IMR-90 (cell line): Measurements from ENCODE around the gene DNAH5. TPM values are rescaled to one million over a fixed set of nuclear protein-coding genes. Genes with fewer than 3 reads are reported as not detected.

Experiments used
- ATAC-seq: fragments of 200-7000 bp; cut with Tn5 transposase; 2 replicates; pipeline ENCODE4 v1.9.1; 2020; ENCODE audit warnings: low read depth, mild to moderate bottlenecking, moderate library complexity
- BruUV-seq: library from RNA; stranded (reverse); fragments of 400-500 nt; replicated peaks from 2 replicates; lab custom pipeline; 2021; lab: Mats Ljungman, UMichigan
- CTCF ChIA-PET: fragments of 300-600 bp; formaldehyde crosslinking; extraction: SDS; loops from one replicate; lab custom pipeline; 2021; ENCODE audit warnings: antibody characterized with exemption; lab: Yijun Ruan, JAX
- POLR2A ChIA-PET: fragments of 300-600 bp; sonication (Branson Sonifier 250); formaldehyde crosslinking; loops from one replicate; lab custom pipeline; 2022; ENCODE audit warnings: antibody characterized with exemption; ENCODE audit not compliant: unreplicated experiment; lab: Charles Lee
- DNase-seq: peaks from one replicate; pipeline ENCODE4 v3.0.0; 2013
- H2AFZ ChIP-seq: replicated peaks from 2 replicates; pipeline ENCODE3; 2013; ENCODE audit warnings: low read length, mild to moderate bottlenecking; ENCODE audit not compliant: poor library complexity
- H2AK5ac ChIP-seq: 2 replicates; pipeline ENCODE4 v1.6.1; 2013; ENCODE audit warnings: low read depth, low read length, inconsistent platforms
- H2AK9ac ChIP-seq: replicated peaks from 2 replicates; pipeline ENCODE3; 2013; ENCODE audit warnings: mild to moderate bottlenecking, low read depth, low read length, moderate library complexity; ENCODE audit not compliant: poor library complexity
- H2BK120ac ChIP-seq: 2 replicates; pipeline ENCODE4 v1.6.1; 2013; ENCODE audit warnings: low read depth, low read length, inconsistent platforms
- H2BK15ac ChIP-seq: 3 replicates; pipeline ENCODE4 v1.6.1; 2013; ENCODE audit warnings: low read depth, low read length, inconsistent platforms
- H2BK20ac ChIP-seq: 2 replicates; pipeline ENCODE4 v1.6.1; 2013; ENCODE audit warnings: low read depth, mild to moderate bottlenecking, inconsistent platforms, low read length, moderate library complexity
- H2BK5ac ChIP-seq: 2 replicates; pipeline ENCODE4 v1.6.1; 2013; ENCODE audit warnings: mild to moderate bottlenecking, low read depth, low read length, inconsistent platforms; ENCODE audit not compliant: poor library complexity, severe bottlenecking
- H3K14ac ChIP-seq: replicated peaks from 2 replicates; pipeline ENCODE4 v1.6.1; 2013; ENCODE audit warnings: low read depth, low read length, inconsistent platforms
- H3K18ac ChIP-seq: 2 replicates; pipeline ENCODE4 v1.6.1; 2013; ENCODE audit warnings: low read depth, low read length, control low read depth
- H3K23ac ChIP-seq: 2 replicates; pipeline ENCODE4 v1.6.1; 2013; ENCODE audit warnings: low read depth, low read length, inconsistent platforms
- H3K27ac ChIP-seq: 2 replicates; pipeline ENCODE4 v1.5.1; 2013; ENCODE audit warnings: mild to moderate bottlenecking, control low read depth, low read length; ENCODE audit not compliant: insufficient read depth
- H3K27me3 ChIP-seq: 2 replicates; pipeline ENCODE4 v1.6.1; 2013; ENCODE audit warnings: low read length; ENCODE audit not compliant: control insufficient read depth, insufficient read depth
- H3K36me3 ChIP-seq: 2 replicates; pipeline ENCODE4 v1.6.1; 2013; ENCODE audit warnings: low read length, mixed read lengths; ENCODE audit not compliant: control insufficient read depth, insufficient read depth
- H3K4ac ChIP-seq: 2 replicates; pipeline ENCODE4 v1.6.1; 2013; ENCODE audit warnings: low read depth, low read length, inconsistent platforms
- H3K4me1 ChIP-seq: 2 replicates; pipeline ENCODE4 v1.6.1; 2013; ENCODE audit warnings: low read length, mixed read lengths; ENCODE audit not compliant: control insufficient read depth, insufficient read depth
- H3K4me2 ChIP-seq: 2 replicates; pipeline ENCODE4 v1.6.1; 2013; ENCODE audit warnings: low read depth, mild to moderate bottlenecking, control low read depth, low read length, moderate library complexity
- H3K4me3 ChIP-seq: 2 replicates; pipeline ENCODE4 v1.5.1; 2013; ENCODE audit warnings: low read depth, mild to moderate bottlenecking, control low read depth, low read length, moderate library complexity; ENCODE audit not compliant: insufficient read depth
- H3K56ac ChIP-seq: 2 replicates; pipeline ENCODE4 v1.6.1; 2013; ENCODE audit warnings: low read length, inconsistent platforms; ENCODE audit not compliant: insufficient read depth; ENCODE audit errors: extremely low read depth
- H3K79me1 ChIP-seq, 2 experiments: 2 replicates each; pipeline ENCODE4 v1.6.1; 2013; ENCODE audit warnings: low read length in 2 of 2, inconsistent platforms in 1 of 2, low read depth in 1 of 2
- H3K9ac ChIP-seq: 2 replicates; pipeline ENCODE4 v1.6.1; 2013; ENCODE audit warnings: low read depth, low read length, control low read depth
- H3K9me1 ChIP-seq: 2 replicates; pipeline ENCODE4 v1.6.1; 2013; ENCODE audit warnings: low read length, inconsistent platforms; ENCODE audit not compliant: insufficient read depth
- H3K9me3 ChIP-seq: 2 replicates; pipeline ENCODE4 v1.6.1; 2013; ENCODE audit warnings: low read length; ENCODE audit not compliant: control insufficient read depth, insufficient read depth
- H4K20me1 ChIP-seq: 2 replicates; pipeline ENCODE4 v1.6.1; 2013; ENCODE audit warnings: low read length, inconsistent platforms; ENCODE audit not compliant: insufficient read depth
- H4K5ac ChIP-seq: 2 replicates; pipeline ENCODE4 v1.6.1; 2013; ENCODE audit warnings: mild to moderate bottlenecking, low read depth, low read length, control low read depth
- H4K8ac ChIP-seq, 2 experiments: 2 replicates each; pipeline ENCODE4 v1.6.1; 2013; ENCODE audit warnings: low read depth in 2 of 2, low read length in 2 of 2, control low read depth in 1 of 2, inconsistent platforms in 1 of 2
- H4K91ac ChIP-seq: 2 replicates; pipeline ENCODE4 v1.6.1; 2013; ENCODE audit warnings: low read depth, low read length, inconsistent platforms; ENCODE audit not compliant: insufficient read depth
- BHLHE40 ChIP-seq: fragments of 150-350 bp; IDR thresholded peaks from 2 replicates; pipeline ENCODE4 v1.6.1; 2016; ENCODE audit warnings: mild to moderate bottlenecking, low read depth, low read length
- CEBPB ChIP-seq: IDR thresholded peaks from 2 replicates; pipeline ENCODE4 v1.6.1; 2012; ENCODE audit warnings: low read depth, low read length, improper control_type of control experiment
- CHD1 ChIP-seq: IDR thresholded peaks from 2 replicates; pipeline ENCODE4 v1.6.1; 2012; ENCODE audit warnings: low read depth, low read length, improper control_type of control experiment
- FOS ChIP-seq: fragments of 150-350 bp; IDR thresholded peaks from 2 replicates; pipeline ENCODE4 v1.6.1; 2016; ENCODE audit warnings: low read depth, low read length
- MAZ ChIP-seq: IDR thresholded peaks from 2 replicates; pipeline ENCODE4 v1.6.1; 2012; ENCODE audit warnings: low read depth, mild to moderate bottlenecking, low read length, improper control_type of control experiment, moderate library complexity, borderline replicate concordance
- MXI1 ChIP-seq: IDR thresholded peaks from 2 replicates; pipeline ENCODE4 v1.6.1; 2012; ENCODE audit warnings: low read depth, mild to moderate bottlenecking, low read length, moderate library complexity, borderline replicate concordance
- RAD21 ChIP-seq: IDR thresholded peaks from 2 replicates; pipeline ENCODE4 v1.6.1; 2012; ENCODE audit warnings: low read length, improper control_type of control experiment
- RCOR1 ChIP-seq: IDR thresholded peaks from 2 replicates; pipeline ENCODE4 v1.6.1; 2012; ENCODE audit warnings: mild to moderate bottlenecking, low read length, improper control_type of control experiment; ENCODE audit not compliant: insufficient replicate concordance
- RFX5 ChIP-seq: IDR thresholded peaks from 2 replicates; pipeline ENCODE4 v1.8.0; 2012; ENCODE audit warnings: low read depth, mild to moderate bottlenecking, low read length, moderate library complexity
- WGBS, 2 experiments: methylation state at CpG; one replicate each; pipeline versions ENCODE4 v1.1.5 to v1.1.7; 2013; ENCODE audit warnings: missing lambda C conversion rate in 2 of 2; ENCODE audit not compliant: insufficient read length in 1 of 2; ENCODE audit errors: extremely low coverage in 2 of 2; 5-methylcytosine and 5-hydroxymethylcytosine counted together
- dilution Hi-C: fragments of 300-500 bp; cut with HindIII; formaldehyde crosslinking; loops from one replicate; pipeline ENCODE4 v1.14.3; 2018; ENCODE audit warnings: low sequenced_read_pairs; ENCODE audit not compliant: unreplicated experiment
- in situ Hi-C: fragments of 300-500 bp; cut with MboI; formaldehyde crosslinking; loops from 3 replicates; pipeline ENCODE4 v1.14.3; 2019; ENCODE audit warnings: low sequenced_read_pairs, inconsistent platforms, mixed read lengths
- intact Hi-C: fragments of 100-400 bp; cut with micrococcal nuclease; formaldehyde crosslinking; loops from 2 replicates; pipeline ENCODE4 v1.10.0; 2022
- polyA plus RNA-seq, 3 experiments: library from polyadenylated mRNA; depleted of rRNA; stranded (reverse); fragments of >200 nt; gene quantifications; 2 replicates each; pipeline ENCODE4 v1.2.3, GENCODE V29; 2012; ENCODE audit warnings: low replicate concordance in 1 of 3
- total RNA-seq: library from RNA; depleted of rRNA; stranded (reverse); fragments of >200 nt; gene quantifications from 2 replicates; pipeline ENCODE4 v1.2.3, GENCODE V29; 2012
- TF ChIP-seq, protein P1 (sequence below): fragments of 150-350 bp; IDR thresholded peaks from 2 replicates; pipeline ENCODE4 v1.6.1; 2017; ENCODE audit warnings: mild to moderate bottlenecking, antibody characterized with exemption, low read length, low read depth
- TF ChIP-seq, protein P2 (sequence below): fragments of 150-350 bp; IDR thresholded peaks from 2 replicates; pipeline ENCODE4 v1.6.1; 2016; ENCODE audit warnings: low read depth, mild to moderate bottlenecking, low read length, moderate library complexity, borderline replicate concordance

DNAH5 gene
- total and polyA plus RNA-seq, 2 of the 4 experiments (the other 2 are of a cell fraction) = 1.9 to 4.3 TPM

DNA sequence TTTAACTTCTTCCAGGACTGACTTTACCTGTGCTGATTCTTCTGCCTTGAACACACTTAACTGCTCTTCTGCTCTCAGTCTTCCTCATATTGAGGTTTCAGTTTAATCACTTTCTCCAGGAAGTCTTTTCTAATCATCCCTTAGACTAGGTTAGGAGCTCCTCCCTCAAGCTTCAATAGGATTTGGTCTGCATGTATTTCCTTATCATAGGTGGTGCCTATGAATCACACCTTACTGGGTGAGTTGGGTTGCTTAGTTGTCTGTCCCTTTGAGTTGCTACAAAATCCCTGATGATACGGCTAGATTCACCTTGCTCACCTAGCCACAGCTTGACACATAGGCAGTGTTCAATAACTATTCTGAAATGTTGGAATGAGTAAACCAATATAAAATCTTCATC lies 164.4 kb downstream of the DNAH5 start:
- peaks cover 17% of the 10 kb centered on the region for H3K36me3 ChIP-seq
- H3K9me1 ChIP-seq = no peaks in the 10 kb centered on the region; the same call in 1 of the 2 replicates
- no peak overlapping the region for H2BK120ac ChIP-seq
- H2BK15ac ChIP-seq = no peak overlapping the region
- H4K91ac ChIP-seq = no peak overlapping the region
- no peak overlapping the region for H3K56ac ChIP-seq
- TF ChIP-seq, protein P1, sequence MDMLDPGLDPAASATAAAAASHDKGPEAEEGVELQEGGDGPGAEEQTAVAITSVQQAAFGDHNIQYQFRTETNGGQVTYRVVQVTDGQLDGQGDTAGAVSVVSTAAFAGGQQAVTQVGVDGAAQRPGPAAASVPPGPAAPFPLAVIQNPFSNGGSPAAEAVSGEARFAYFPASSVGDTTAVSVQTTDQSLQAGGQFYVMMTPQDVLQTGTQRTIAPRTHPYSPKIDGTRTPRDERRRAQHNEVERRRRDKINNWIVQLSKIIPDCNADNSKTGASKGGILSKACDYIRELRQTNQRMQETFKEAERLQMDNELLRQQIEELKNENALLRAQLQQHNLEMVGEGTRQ = no peak
- no peak for TF ChIP-seq MAZ
- TF ChIP-seq FOS = no peak
- TF ChIP-seq RCOR1 = no peak
- TF ChIP-seq, protein P2, sequence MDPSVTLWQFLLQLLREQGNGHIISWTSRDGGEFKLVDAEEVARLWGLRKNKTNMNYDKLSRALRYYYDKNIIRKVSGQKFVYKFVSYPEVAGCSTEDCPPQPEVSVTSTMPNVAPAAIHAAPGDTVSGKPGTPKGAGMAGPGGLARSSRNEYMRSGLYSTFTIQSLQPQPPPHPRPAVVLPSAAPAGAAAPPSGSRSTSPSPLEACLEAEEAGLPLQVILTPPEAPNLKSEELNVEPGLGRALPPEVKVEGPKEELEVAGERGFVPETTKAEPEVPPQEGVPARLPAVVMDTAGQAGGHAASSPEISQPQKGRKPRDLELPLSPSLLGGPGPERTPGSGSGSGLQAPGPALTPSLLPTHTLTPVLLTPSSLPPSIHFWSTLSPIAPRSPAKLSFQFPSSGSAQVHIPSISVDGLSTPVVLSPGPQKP = no peak
- TF ChIP-seq RAD21 = no peak
- no peak for TF ChIP-seq RFX5
- TF ChIP-seq CHD1 = no peak
- TF ChIP-seq BHLHE40 = no peak
- TF ChIP-seq MXI1 = no peak
- TF ChIP-seq CEBPB = no peak
- no peaks in the 10 kb centered on the region for H4K20me1 ChIP-seq
- no peaks in the 10 kb centered on the region for H3K79me1 ChIP-seq
- H2AK5ac ChIP-seq = no peak overlapping the region
- no peaks in the 10 kb centered on the region; the same call in 1 of the 2 replicates for H3K4me1 ChIP-seq
- no peak overlapping the region for H2AK9ac ChIP-seq
- H3K4ac ChIP-seq = no peak overlapping the region
- H2AFZ ChIP-seq = no peak overlapping the region
- no TSS peak for BruUV-seq
- no peak overlapping the region for H4K5ac ChIP-seq
- no peak overlapping the region for H3K18ac ChIP-seq
- ChIA-PET CTCF (no interaction called here), POLR2A (no interaction called here)
- H3K9me3 ChIP-seq = no peaks in the 10 kb centered on the region
- no peaks in the 10 kb centered on the region for H3K27me3 ChIP-seq
- no peak overlapping the region for H3K23ac ChIP-seq
- WGBS, 2 experiments = no CpG with 5 or more reads among the region's 1 CpG
- H3K4me2 ChIP-seq = no peak overlapping the region
- intact Hi-C loops (loop anchor here (10.0 kb wide), 1 partner anchor 105 kb away; no protein-coding TSS in a partner anchor), dilution Hi-C loops (no loop called here), in situ Hi-C loops (no loop called here)
- H3K4me3 ChIP-seq = no peak overlapping the region
- no peak overlapping the region for H2BK5ac ChIP-seq
- no peak overlapping the region for H3K27ac ChIP-seq
- DNase-seq (no peak), ATAC-seq (no peak)
- no peak overlapping the region for H3K14ac ChIP-seq
- H3K9ac ChIP-seq = no peak overlapping the region
- H2BK20ac ChIP-seq = no peak overlapping the region
- no peak overlapping the region for H4K8ac ChIP-seq
